NB4 (cell line): ENCODE results near the gene PASK.

Experiments
- CTCF ChIP-seq: IDR thresholded peaks from one replicate; pipeline ENCODE4 v1.5.1; 2012; ENCODE audit warnings: low read depth, low read length
- MAX ChIP-seq: IDR thresholded peaks from 2 replicates; pipeline ENCODE4 v1.6.1; 2011; ENCODE audit warnings: low read depth, low read length
- POLR2A ChIP-seq: IDR thresholded peaks from 2 replicates; pipeline ENCODE4 v1.6.1; 2011; ENCODE audit warnings: mild to moderate bottlenecking; ENCODE audit not compliant: insufficient read length; ENCODE audit errors: extremely low read depth

GRCh38 chr2:241190291-241190981, 41.2 kb upstream of the PASK start:
- TF ChIP-seq CTCF (no peak), POLR2A (no peak), MAX (no peak)
